ENCODE measurements around the gene COMMD8. TPM values are rescaled to one million over a fixed set of nuclear protein-coding genes. Genes with fewer than 3 reads are reported as not detected.

COMMD8 gene
- total RNA-seq, 6 experiments from 2014 or later: 4.5 to 9.2 (median 7.0) TPM

- ATAC-seq: no peak
- no peak for DNase-seq
- H3K36me3 ChIP-seq: no peaks in the 10 kb centered on the region
- H3K9me3 ChIP-seq: no peaks in the 10 kb centered on the region
- H3K27me3 ChIP-seq: no peaks in the 10 kb centered on the region
- H3K4me3 ChIP-seq: no peak overlapping the region
- intact Hi-C loops (cut with DNase I): no loop called here
- WGBS (ENCODE audit: insufficient coverage, low coverage, low lambda C conversion rate, missing lambda C conversion rate): 43% methylated on average over 2 of the region's 2 CpGs
- H3K4me1 ChIP-seq: no peaks in the 10 kb centered on the region
- no peak overlapping the region for H3K27ac ChIP-seq
- no peak for TF ChIP-seq POLR2A (IDR thresholded peaks at IDR 0.05)
- TF ChIP-seq CTCF (IDR thresholded peaks at IDR 0.05): no peak
These were observed 8.1 kb upstream of the COMMD8 start for GRCh38 chr4:47471591-47471990.

- no peaks in the 10 kb centered on the region for H3K4me1 ChIP-seq
- no peak overlapping the region for H3K27ac ChIP-seq
- intact Hi-C loops (cut with DNase I): no loop called here
- no peaks in the 10 kb centered on the region for H3K9me3 ChIP-seq
- DNase-seq: no peak
- no peaks in the 10 kb centered on the region for H3K36me3 ChIP-seq
- no peak for TF ChIP-seq CTCF (IDR thresholded peaks at IDR 0.05)
- no peak for TF ChIP-seq POLR2A (IDR thresholded peaks at IDR 0.05)
- 63% methylated on average over 4 of the region's 4 CpGs for WGBS (ENCODE audit: insufficient coverage, low coverage, low lambda C conversion rate, missing lambda C conversion rate)
- no peak for ATAC-seq
- no peak overlapping the region for H3K4me3 ChIP-seq
- H3K27me3 ChIP-seq: no peaks in the 10 kb centered on the region
These were observed 7.6 kb upstream of the COMMD8 start for GRCh38 chr4:47471064-47471463.

- WGBS (ENCODE audit: insufficient coverage, low coverage, low lambda C conversion rate, missing lambda C conversion rate): 67% methylated on average over 3 of the region's 3 CpGs
- TF ChIP-seq CTCF (IDR thresholded peaks at IDR 0.05): no peak
- no peak for TF ChIP-seq POLR2A (IDR thresholded peaks at IDR 0.05)
- H3K27me3 ChIP-seq: no peaks in the 10 kb centered on the region
- DNase-seq: no peak
- no peak overlapping the region for H3K27ac ChIP-seq
- H3K4me3 ChIP-seq: no peak overlapping the region
- no peaks in the 10 kb centered on the region for H3K4me1 ChIP-seq
- intact Hi-C loops (cut with DNase I): no loop called here
- ATAC-seq: no peak
- H3K9me3 ChIP-seq: no peaks in the 10 kb centered on the region
- no peaks in the 10 kb centered on the region for H3K36me3 ChIP-seq
These were observed 6.4 kb upstream of the COMMD8 start for GRCh38 chr4:47469951-47470350.

GRCh38 chr4:47468706-47469365, 5.3 kb upstream of the COMMD8 start:
- H3K4me1 ChIP-seq: no peaks in the 10 kb centered on the region
- TF ChIP-seq POLR2A (IDR thresholded peaks at IDR 0.05): no peak
- no peak for TF ChIP-seq CTCF (IDR thresholded peaks at IDR 0.05)
- intact Hi-C loops (cut with DNase I): no loop called here
- H3K36me3 ChIP-seq: no peaks in the 10 kb centered on the region
- DNase-seq: no peak
- no peak for ATAC-seq
- no peak overlapping the region for H3K27ac ChIP-seq
- no peak overlapping the region for H3K4me3 ChIP-seq
- no peaks in the 10 kb centered on the region for H3K9me3 ChIP-seq
- no peaks in the 10 kb centered on the region for H3K27me3 ChIP-seq
- WGBS (ENCODE audit: insufficient coverage, low coverage, low lambda C conversion rate, missing lambda C conversion rate): 72% methylated on average over 6 of the region's 6 CpGs
